ENCODE results near the gene UBR3. TPM values are rescaled to one million over a fixed set of nuclear protein-coding genes. Genes with fewer than 3 reads are reported as not detected.

UBR3 gene
- total RNA-seq, 1 donor from 2014 or later, result 34.4 TPM

GRCh38 chr2:170002096-170002495 is 174.8 kb downstream of the UBR3 start:
- Mint-ChIP-seq H3K4me1 (ENCODE audit: unreplicated experiment) (no peaks in the 10 kb centered on the region), H3K9me3 (no peaks in the 10 kb centered on the region), H3K27me3 (no peaks in the 10 kb centered on the region), H3K4me3 (no peak overlapping the region), H3K27ac (no peak overlapping the region), H3K36me3 (peaks cover 32% of the 10 kb centered on the region)
- no peak for DNase-seq (ENCODE audit: extremely low spot score, unreplicated experiment)
- TF ChIP-seq CTCF (conservative IDR thresholded peaks at IDR 0.05), result no peak

GRCh38 chr2:170005702-170006101 is 178.4 kb downstream of the UBR3 start:
- H3K27me3 Mint-ChIP-seq, result no peaks in the 10 kb centered on the region
- no peak for TF ChIP-seq CTCF (conservative IDR thresholded peaks at IDR 0.05)
- no peaks in the 10 kb centered on the region for H3K9me3 Mint-ChIP-seq
- H3K4me3 Mint-ChIP-seq, result no peak overlapping the region
- no peaks in the 10 kb centered on the region for H3K4me1 Mint-ChIP-seq (ENCODE audit: unreplicated experiment)
- peaks cover 23% of the 10 kb centered on the region for H3K36me3 Mint-ChIP-seq
- no peak for DNase-seq (ENCODE audit: extremely low spot score, unreplicated experiment)
- no peak overlapping the region for H3K27ac Mint-ChIP-seq

- no peak for TF ChIP-seq CTCF (conservative IDR thresholded peaks at IDR 0.05)
- H3K27me3 Mint-ChIP-seq, result no peaks in the 10 kb centered on the region
- H3K27ac Mint-ChIP-seq, result no peak overlapping the region
- no peaks in the 10 kb centered on the region for H3K4me1 Mint-ChIP-seq (ENCODE audit: unreplicated experiment)
- H3K36me3 Mint-ChIP-seq, result peaks cover 22% of the 10 kb centered on the region
- H3K4me3 Mint-ChIP-seq, result no peak overlapping the region
- DNase-seq (ENCODE audit: extremely low spot score, unreplicated experiment), result no peak
- no peaks in the 10 kb centered on the region for H3K9me3 Mint-ChIP-seq
Observed at GRCh38 chr2:170006587-170007325, 179.5 kb downstream of the UBR3 start.

- Mint-ChIP-seq H3K27ac (no peak overlapping the region), H3K4me1 (ENCODE audit: unreplicated experiment) (peaks cover 4% of the 10 kb centered on the region), H3K27me3 (no peaks in the 10 kb centered on the region), H3K36me3 (peaks cover 7% of the 10 kb centered on the region), H3K9me3 (no peaks in the 10 kb centered on the region), H3K4me3 (no peak overlapping the region)
- DNase-seq (ENCODE audit: extremely low spot score, unreplicated experiment), result no peak
- TF ChIP-seq CTCF (conservative IDR thresholded peaks at IDR 0.05), result no peak
Observed at GRCh38 chr2:170009209-170009608, 182.0 kb downstream of the UBR3 start.

GRCh38 chr2:170012773-170013172 is 185.5 kb downstream of the UBR3 start:
- no peak for DNase-seq (ENCODE audit: extremely low spot score, unreplicated experiment)
- H3K27me3 Mint-ChIP-seq, result no peaks in the 10 kb centered on the region
- H3K36me3 Mint-ChIP-seq, result peaks cover 5% of the 10 kb centered on the region
- H3K9me3 Mint-ChIP-seq, result no peaks in the 10 kb centered on the region
- H3K4me1 Mint-ChIP-seq (ENCODE audit: unreplicated experiment), result peaks cover 4% of the 10 kb centered on the region
- no peak for TF ChIP-seq CTCF (conservative IDR thresholded peaks at IDR 0.05)
- no peak overlapping the region for H3K4me3 Mint-ChIP-seq
- H3K27ac Mint-ChIP-seq, result no peak overlapping the region

Measured in type B pancreatic cell (in vitro differentiated cells).